Femur (tissue), 1 donor: ENCODE measurements around the gene MAN1A2.

ENCODE experiments used
- DNase-seq: peaks from one replicate; pipeline ENCODE4 v3.0.0-alpha.2; 2017

The MAN1A2 gene

DNA sequence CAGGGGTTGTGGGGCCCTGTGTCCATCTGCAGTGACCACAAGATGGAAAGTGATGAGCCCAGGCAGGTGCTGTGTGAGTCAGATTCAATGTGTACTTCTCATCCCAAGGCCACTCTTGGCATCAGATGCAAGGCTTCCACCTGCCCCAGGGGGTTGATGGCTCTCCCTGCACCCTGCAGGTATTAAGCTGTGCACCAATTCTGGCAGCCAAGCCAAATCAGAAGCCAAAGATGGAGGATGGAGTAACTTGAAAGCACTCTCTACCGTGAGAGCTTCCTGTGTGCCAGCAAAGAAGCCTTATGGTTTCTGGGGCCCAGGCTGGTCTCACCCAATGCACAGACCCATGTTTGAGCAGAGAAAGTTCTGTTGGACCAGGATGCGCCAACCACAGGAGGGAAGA is 194.3 kb downstream of the MAN1A2 start:
- DNase-seq = no peak

DNA sequence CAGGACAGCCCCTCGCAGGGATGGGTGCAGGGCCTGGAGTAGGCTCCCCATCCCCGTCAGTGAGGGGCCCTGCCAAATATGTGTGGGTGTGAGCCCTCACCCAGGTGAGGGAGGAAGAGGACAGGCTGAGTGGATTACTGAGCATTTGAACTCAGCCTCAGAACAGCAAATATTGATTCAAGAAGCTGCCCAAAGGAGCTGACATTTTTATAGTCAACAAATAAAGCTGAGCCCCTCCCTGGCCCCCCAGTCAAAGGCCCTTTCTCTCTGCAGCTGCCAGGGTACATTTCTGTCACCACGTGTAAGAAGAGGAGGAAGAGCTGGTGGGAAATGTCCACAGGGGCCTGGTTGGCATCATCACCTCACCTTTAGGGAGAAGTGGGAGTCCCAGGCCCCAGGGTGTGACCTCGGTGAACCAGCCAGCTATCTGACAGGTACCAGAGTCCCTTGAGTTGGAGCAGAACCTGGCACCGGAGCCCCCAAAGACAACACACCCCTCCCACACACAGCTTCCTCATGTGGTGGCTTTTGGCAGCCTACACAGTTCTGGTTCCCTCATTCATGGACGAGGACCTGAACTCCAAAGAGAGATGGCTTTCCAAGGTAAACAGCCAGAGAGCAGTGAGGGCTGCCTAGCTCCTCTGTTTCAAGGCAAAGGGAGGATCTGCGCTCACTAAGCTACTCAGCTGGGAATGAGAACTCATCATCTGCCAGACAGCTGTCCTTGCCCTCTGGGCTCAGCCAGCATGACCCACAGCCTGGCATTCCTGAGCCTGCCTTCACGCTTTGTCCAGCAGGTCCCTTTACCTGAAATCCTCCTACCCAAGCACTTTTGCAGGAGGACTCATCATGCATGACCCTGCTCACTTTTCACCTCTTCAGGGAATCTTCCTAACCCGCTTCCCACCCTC is 195.6 kb downstream of the MAN1A2 start:
- DNase-seq = no peak

- DNase-seq = no peak
Observed at GRCh38 chr1:117563492-117563875, 196.2 kb downstream of the MAN1A2 start.

- no peak for DNase-seq
Observed at GRCh38 chr1:117564227-117565075, 197.2 kb downstream of the MAN1A2 start.

- no peak for DNase-seq
Observed at GRCh38 chr1:117565076-117565556, 197.9 kb downstream of the MAN1A2 start.

DNA sequence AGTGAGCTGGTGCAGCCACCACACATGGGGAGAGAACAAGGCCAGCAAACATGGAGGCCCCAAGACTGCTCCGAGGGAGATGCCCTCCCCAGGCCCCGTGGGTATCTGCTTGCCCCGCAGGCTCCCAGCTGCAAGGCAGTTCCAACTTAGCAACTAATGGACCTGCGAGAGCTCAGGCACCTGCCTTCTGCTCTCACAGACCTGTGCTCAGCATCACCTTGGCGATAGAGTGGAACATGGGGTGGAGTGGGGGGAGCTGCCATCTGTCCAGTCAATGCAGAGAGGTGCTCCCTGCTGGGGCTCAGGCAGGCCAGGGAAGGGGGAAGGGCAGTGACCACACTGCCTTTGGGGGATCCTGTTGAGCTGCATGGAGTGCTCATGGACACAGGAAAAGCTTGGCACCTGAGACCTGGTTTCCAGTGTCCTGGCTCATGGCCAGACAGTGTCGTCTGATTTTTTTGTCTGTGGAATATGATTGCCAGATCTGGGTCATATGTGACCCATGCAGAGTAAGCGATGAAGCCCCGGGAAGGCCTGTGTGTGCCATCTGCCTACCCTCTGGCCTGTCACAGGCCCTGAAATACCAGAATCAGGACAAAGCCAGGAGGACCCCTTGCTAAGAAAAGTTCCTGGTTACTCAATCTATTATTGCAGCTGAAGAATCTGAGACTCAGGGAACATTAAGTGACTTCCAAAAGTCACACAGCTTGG is 198.7 kb downstream of the MAN1A2 start:
- no peak for DNase-seq

GRCh38 chr1:117566556-117566955 is 199.3 kb downstream of the MAN1A2 start:
- DNase-seq = no peak

- no peak for DNase-seq
Observed at GRCh38 chr1:117567435-117567834, 200.2 kb downstream of the MAN1A2 start.

DNA sequence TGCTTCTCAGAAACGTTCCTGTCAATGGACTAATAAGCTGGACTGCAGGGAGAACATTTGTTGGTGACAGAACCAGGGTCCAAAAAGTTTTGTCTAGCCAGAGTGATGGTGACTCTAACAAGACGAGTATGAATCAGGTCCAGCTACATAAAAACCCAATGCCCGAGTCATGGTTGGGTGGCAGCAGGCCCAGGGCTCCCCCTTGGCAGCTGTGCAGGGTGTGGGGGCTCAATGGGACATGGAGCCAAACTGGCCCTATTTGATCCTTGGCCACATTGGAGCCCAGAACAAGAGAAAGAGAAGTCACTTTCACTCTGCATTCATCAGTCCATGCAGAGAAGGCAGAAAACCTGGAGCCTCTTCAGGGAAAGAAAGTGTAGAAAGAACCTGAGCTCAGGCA is 200.7 kb downstream of the MAN1A2 start:
- no peak for DNase-seq

- no peak for DNase-seq
Observed at GRCh38 chr1:117568999-117569398, 201.8 kb downstream of the MAN1A2 start.

- no peak for DNase-seq
Observed at GRCh38 chr1:117569856-117570255, 202.6 kb downstream of the MAN1A2 start.

DNA sequence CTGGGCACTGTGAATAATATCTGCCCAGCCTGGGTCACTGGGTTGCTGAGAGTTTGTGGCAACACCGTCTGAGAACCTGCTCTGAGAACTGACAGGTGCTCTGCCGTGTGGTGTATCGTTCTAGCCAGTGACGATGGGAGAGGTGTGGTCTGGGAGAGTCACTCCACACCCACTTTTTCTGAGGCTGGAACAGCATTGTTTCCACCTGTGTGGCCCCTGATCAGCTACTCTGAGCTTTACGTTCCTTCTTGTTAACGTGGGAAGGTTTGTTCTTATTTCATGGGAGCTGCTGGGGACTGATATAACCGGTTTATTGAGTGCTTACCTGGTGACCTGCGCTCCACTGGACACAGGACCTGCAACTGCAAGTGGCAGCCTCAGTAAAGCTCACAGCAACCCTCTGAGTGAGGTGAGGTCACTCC is 203.8 kb downstream of the MAN1A2 start:
- DNase-seq = no peak

DNA sequence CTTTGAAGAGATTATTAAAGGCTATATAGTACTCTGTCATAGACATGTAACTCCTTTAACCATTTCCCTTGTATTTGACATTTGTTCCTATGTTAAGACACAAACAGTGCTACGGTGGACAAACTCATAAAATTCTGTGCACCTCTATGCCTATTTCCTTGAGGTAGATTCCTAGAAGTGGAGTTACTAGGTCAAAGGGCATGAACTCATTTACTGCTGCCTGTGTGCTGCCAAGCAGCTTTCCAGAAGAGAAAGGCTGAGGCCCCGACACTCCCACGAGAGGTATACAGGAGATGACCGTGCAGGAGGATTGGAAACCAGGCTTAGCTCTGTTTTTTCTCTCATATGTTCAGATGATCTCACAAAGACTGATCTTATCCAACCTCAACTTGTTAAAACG is 204.2 kb downstream of the MAN1A2 start:
- no peak for DNase-seq

DNA sequence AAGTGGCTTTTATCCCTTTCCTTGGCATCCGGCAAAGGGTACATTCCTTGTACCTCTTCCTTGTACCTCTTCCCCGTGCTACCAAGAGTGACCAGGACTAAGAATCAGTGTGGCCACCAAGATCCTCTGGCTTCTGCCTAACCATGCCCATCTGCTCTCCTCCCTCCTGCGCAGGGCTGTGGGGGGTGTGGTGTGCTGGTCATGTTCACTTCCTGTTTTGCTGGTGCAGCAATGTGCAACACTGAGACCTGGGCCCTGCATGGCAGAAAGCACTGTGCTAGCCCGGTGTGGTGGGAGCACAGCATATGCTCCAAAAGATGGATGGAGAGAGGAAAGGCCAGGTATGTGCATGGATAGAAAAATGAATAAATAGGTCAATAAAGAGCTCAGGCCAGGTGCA is 205.3 kb downstream of the MAN1A2 start:
- no peak for DNase-seq

- DNase-seq = no peak
Observed at GRCh38 chr1:117573386-117574023, 206.3 kb downstream of the MAN1A2 start.

DNA sequence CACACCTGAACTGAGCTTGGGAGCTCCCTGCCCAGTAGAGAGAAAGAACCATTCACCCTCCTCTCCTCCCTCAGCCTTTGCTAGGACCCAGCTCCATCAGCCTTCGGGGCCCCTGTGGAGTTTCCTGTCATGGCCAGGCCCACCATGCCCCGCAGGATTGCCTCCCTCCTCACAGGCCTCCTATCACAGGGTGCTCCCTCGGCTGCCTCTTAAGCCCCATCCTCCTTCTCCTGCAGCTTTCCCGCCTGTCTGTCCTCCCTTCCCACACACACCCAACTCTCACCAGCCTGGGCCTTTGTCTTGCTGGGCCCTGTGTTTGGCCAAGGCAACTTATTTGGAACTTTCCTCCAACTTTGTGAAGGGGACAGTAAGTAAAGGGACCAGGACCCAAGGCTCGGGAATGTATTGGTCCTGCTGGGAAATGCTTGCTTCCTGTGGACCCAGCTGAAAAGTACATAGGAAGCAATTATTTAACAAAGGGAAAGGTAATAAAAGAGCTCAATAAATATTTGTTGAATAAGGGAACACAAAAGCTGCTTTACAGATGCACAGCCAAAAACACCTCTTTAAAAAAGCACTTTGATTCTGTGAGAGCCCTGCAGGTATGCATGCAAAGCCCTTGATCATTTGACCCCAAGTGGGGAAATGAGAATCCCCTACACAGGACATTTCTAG is 207.0 kb downstream of the MAN1A2 start:
- DNase-seq = no peak

- DNase-seq = no peak
Observed at GRCh38 chr1:117575586-117576225, 208.5 kb downstream of the MAN1A2 start.

DNA sequence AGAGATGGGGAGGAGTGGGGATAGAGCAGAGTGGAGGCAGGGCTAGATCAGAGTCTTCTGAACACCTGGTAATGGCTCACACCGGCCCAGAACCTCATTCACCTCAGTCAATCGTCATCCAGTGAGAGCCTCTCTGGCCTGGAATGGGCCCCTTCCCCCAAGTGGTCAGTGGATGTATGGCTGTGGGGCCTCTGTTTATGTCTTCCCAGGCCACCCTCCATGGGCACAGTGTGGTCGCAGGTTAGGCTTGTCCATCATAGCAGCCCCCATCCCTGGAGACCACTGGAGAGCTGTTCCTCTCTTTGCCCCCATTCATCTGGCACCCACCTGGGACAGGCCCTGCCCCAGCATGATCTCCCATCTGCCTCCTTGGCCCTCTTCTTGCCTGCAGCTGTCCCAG is 209.0 kb downstream of the MAN1A2 start:
- no peak for DNase-seq

- DNase-seq = no peak
Observed at GRCh38 chr1:117577191-117577885, 210.1 kb downstream of the MAN1A2 start.

DNA sequence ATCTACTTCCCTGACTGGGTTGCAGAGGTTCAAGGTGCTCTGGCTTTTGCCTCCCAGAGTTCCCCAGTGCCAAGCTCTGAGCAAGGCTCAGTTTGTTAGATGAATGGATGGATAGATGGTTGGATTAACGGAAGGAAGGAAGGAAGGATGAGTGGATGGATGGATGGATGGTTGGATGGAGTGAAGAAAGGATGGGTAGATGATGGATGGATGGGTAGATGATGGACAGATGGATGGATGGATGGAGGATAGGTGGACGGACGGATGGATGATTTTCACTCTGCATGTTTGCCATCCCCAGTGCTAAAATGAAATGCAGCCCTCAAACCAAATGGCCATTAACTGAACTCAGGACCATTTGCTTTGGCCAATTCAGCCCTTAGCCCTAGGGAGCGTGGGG is 211.2 kb downstream of the MAN1A2 start:
- no peak for DNase-seq
